ENCODE measurements around the gene NANOGP8.

NANOGP8 gene

DNA sequence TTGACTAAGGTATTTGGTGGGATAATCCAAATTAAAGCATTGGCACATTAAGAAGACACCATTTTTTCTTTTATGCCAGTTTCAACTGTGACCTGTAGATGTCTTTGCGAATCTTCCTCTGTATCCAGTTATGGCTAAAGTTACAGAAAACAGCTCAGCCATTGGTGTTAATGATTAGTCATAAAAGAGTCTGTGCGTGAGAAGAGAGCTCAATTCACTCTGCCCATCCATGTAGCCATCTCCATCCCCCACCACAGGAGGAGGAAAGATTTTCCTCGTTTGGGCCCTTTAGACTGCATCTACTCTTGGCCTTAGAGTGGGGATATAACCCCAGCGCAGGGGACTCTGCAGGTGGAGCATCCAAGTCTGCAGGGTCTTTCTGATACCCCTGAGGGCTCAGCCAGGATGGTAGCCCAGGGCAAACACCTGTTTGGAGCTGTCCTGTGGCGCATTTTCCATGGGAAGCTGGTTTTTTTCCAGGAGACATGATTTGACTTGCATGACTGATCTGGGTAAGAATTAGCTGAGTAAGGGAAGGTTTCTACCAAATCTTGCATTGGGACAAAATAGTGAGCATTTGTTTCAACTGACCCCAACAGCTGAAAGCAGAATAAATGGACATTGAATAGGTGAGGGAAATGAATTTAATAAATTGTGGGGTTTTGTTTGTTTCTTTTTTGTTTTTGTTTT, 29.5 kb downstream of the NANOGP8 start:
- TF ChIP-seq, protein P1, sequence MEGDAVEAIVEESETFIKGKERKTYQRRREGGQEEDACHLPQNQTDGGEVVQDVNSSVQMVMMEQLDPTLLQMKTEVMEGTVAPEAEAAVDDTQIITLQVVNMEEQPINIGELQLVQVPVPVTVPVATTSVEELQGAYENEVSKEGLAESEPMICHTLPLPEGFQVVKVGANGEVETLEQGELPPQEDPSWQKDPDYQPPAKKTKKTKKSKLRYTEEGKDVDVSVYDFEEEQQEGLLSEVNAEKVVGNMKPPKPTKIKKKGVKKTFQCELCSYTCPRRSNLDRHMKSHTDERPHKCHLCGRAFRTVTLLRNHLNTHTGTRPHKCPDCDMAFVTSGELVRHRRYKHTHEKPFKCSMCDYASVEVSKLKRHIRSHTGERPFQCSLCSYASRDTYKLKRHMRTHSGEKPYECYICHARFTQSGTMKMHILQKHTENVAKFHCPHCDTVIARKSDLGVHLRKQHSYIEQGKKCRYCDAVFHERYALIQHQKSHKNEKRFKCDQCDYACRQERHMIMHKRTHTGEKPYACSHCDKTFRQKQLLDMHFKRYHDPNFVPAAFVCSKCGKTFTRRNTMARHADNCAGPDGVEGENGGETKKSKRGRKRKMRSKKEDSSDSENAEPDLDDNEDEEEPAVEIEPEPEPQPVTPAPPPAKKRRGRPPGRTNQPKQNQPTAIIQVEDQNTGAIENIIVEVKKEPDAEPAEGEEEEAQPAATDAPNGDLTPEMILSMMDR (IDR thresholded peaks at IDR 0.05; ENCODE audit: low read depth, low read length) = no peak
- no peak overlapping the region for H3K4me3 ChIP-seq (ENCODE audit: low read depth, low read length)

DNA sequence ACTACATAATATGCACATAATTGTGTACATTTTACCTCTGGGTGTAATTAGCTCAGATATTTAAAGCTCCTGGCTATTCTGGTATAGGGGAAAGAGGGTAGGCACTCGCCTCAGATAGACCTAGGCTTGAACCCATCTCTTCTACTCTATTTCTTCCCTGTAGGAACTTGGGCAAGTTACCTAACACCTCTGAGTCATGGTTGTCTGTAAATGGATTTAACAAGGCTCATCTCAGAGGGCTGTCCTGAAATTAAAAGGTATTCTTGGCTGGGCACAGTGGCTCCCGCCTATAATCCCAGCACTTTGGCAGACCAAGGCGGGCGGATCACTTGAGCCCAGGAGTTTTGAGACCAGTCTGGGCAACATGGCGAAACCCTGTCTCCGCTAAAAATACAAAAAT, 30.7 kb downstream of the NANOGP8 start:
- H3K4me3 ChIP-seq (ENCODE audit: low read depth, low read length) = no peak overlapping the region

DNA sequence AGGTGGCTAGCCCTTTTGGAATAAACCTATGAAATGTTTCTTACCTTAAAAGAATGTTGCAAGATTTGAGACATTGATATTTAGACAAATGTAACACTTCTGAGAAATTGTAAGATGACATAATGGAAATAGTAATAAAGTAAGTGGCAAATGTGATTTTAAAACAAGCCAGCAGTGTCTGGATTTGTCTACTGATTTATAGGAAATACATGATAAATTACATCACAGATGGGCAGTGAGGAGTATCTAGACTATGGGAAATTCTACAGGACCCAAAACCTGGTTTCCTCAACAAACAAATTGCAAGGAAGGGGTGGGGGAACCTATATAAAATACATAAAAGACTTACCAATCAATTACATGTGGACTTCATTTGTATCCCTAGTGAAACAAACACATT, 37.1 kb downstream of the NANOGP8 start:
- TF ChIP-seq, protein P1 (IDR thresholded peaks at IDR 0.05; ENCODE audit: low read depth, low read length) = no peak
- no peak overlapping the region for H3K4me3 ChIP-seq (ENCODE audit: low read depth, low read length)

More for the DNA sequence above, 30.7 kb downstream of the NANOGP8 start:
- TF ChIP-seq, protein P1 (IDR thresholded peaks at IDR 0.05; ENCODE audit: low read depth, low read length) = no peak

DNA sequence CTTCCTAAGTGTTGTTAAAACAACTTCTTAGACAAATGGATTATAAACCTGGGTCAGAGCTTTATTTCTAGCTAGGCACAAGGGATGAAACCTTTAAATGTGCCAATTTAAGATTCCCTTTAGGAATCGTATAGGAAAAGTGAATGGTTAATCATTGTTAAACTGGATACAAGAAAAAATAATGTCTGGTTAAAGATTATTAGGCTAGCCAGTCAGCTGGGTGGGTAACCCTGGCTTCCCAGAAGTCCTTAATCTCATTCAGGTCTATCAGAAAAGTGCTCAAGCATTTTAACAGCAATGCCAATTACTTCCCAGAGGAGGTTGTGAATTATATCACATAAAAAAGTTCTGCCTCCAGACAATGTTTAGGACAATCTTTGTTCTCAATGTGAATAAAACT, 37.6 kb downstream of the NANOGP8 start:
- TF ChIP-seq, protein P1 (IDR thresholded peaks at IDR 0.05; ENCODE audit: low read depth, low read length) = no peak
- H3K4me3 ChIP-seq (ENCODE audit: low read depth, low read length) = no peak overlapping the region

DNA sequence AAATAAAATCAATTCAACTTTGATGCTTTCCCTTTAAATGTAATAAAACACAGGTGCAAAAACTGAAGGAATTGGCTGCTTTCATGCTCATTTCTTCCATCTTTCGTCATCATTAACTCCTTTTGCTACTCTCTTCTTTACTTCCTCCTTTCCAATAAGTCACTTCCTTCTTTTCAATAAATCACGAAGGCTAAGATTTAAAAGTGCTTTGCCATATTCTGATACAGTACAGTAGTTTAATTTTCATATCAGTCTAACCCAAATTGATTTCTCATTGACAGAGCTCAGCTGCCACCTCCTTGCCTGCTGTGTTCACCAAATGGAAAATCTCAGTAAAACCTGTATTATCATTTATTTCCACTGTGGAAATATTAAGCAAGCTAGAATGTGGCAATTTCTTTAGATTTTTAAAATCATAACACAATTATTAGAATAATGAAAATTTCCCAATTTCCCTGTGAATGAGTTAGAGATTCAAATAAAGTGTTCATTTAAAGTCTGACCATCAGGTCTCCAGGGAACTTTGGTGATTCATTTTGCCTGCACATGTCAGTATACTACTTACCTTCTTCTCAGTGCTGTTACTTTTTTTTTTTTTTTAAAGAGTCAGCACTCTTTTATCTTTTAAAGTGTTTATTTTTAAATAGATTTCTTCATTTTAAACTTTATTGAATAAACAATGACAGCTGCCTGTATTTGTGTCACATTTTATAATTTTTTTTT, 41.6 kb downstream of the NANOGP8 start:
- no peak overlapping the region for H3K4me3 ChIP-seq (ENCODE audit: low read depth, low read length)
- TF ChIP-seq, protein P1 (IDR thresholded peaks at IDR 0.05; ENCODE audit: low read depth, low read length) = no peak

DNA sequence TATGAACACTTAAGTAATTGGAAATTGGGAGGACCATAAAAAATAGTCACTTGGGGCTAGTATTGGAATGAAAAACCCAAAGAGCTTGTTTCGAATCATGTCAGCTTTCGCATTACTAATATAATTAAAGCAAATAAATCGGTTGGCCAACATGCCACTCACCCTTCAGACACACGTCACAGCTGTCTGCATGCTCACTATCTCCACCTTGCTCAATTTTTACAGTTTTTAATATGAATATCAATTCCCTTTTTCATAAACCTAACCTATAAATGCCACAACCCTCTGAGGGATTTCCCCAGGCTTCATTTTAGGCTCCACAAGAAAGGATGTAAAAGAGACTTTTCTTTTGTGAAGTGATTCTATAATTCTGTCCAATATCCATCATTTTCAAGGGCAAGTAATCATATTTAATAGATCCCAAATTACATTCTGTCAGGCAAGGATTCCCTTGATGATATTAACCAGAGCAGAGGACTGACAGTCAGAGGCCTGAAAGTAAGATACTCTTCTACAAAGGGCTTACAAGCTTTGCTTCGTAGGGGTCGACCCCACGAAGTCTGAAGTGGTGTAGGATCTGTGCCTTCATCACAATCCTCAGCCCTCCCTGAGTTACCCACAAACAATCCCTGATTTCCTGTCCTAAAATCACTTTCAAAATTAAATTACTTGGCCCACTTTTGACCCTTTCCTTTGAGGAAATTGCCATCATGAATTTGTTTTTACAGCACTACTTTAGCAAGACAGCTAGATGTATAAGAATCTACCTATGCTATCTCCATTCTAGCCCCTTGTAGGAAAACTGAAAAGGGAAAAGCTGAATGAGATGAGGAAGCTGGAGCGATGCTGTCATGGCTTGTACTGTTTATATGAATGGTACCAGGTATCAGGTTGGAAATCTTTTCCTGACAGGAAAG, 44.5 kb downstream of the NANOGP8 start:
- no peak overlapping the region for H3K4me3 ChIP-seq (ENCODE audit: low read depth, low read length)
- TF ChIP-seq, protein P1 (IDR thresholded peaks at IDR 0.05; ENCODE audit: low read depth, low read length) = no peak

Data from WI38 (cell line).